ENCODE measurements around the gene SLC22A3.

Gene SLC22A3

GRCh38 chr6:160343144-160343543 is 5.0 kb upstream of the SLC22A3 start:
- TF ChIP-seq CTCF (IDR thresholded peaks at IDR 0.05) = no peak

- TF ChIP-seq CTCF (IDR thresholded peaks at IDR 0.05) = no peak
These were observed 3.9 kb upstream of the SLC22A3 start for GRCh38 chr6:160344271-160344670.

- TF ChIP-seq CTCF (IDR thresholded peaks at IDR 0.05) = no peak
These were observed 637 bp upstream of the SLC22A3 start for GRCh38 chr6:160347259-160348222.

GRCh38 chr6:160349020-160349441 is 853 bp downstream of the SLC22A3 start:
- TF ChIP-seq CTCF (IDR thresholded peaks at IDR 0.05) = no peak

- no peak for TF ChIP-seq CTCF (IDR thresholded peaks at IDR 0.05)
These were observed 1.7 kb downstream of the SLC22A3 start for GRCh38 chr6:160349814-160350350.

GRCh38 chr6:160353950-160354496 is 5.8 kb downstream of the SLC22A3 start:
- TF ChIP-seq CTCF (IDR thresholded peaks at IDR 0.05) = no peak

- no peak for TF ChIP-seq CTCF (IDR thresholded peaks at IDR 0.05)
These were observed 6.8 kb downstream of the SLC22A3 start for GRCh38 chr6:160355001-160355400.
